ENCODE data around the gene ESYT2.

- no peak for TF ChIP-seq EZH2phosphoT487 (IDR thresholded peaks at IDR 0.05; ENCODE audit: low read depth, severe bottlenecking, unreplicated experiment)
- no peak for TF ChIP-seq CTCF (IDR thresholded peaks at IDR 0.05; ENCODE audit: poor library complexity)
These were observed 126.4 kb downstream of the ESYT2 start for GRCh38 chr7:158702944-158703343.

Data from hepatocyte (in vitro differentiated cells).